ENCODE measurements around the gene NFKBIE. TPM values are rescaled to one million over a fixed set of nuclear protein-coding genes. Genes with fewer than 3 reads are reported as not detected.

Gene NFKBIE
- total and polyA plus RNA-seq, 2 of the 13 experiments (the other 11 are each of a cell fraction or from before 2014, with no cell fraction given): 6.7 to 14.5 TPM

- TF ChIP-seq LBX2 (CRISPR knock-in tag; IDR thresholded peaks at IDR 0.05; ENCODE audit: borderline replicate concordance) (no peak), ZNF644 (CRISPR knock-in tag; IDR thresholded peaks at IDR 0.05; ENCODE audit: low read depth) (no peak), ZHX2 (IDR thresholded peaks at IDR 0.05; ENCODE audit: low read depth) (peak; percentile 83), ZHX2 (CRISPR knock-in tag; IDR thresholded peaks at IDR 0.05; ENCODE audit: borderline replicate concordance) (0 out of 2 replicates have a peak, but pooled peaks have one; percentile 52), ZMYM3 (CRISPR knock-in tag; IDR thresholded peaks at IDR 0.05) (no peak), ZSCAN21 (CRISPR knock-in tag; IDR thresholded peaks at IDR 0.05; ENCODE audit: borderline replicate concordance) (0 out of 2 replicates have a peak, but pooled peaks have one; percentile 46), MLX (CRISPR knock-in tag; IDR thresholded peaks at IDR 0.05) (peak; percentile 18; the same call in 1 of the 2 replicates), ZBTB49 (CRISPR knock-in tag; IDR thresholded peaks at IDR 0.05; ENCODE audit: borderline replicate concordance) (0 out of 2 replicates have a peak, but pooled peaks have one; percentile 66), ZNF564 (CRISPR knock-in tag; IDR thresholded peaks at IDR 0.05) (0 out of 2 replicates have a peak, but pooled peaks have one; percentile 1), CENPT (CRISPR knock-in tag; IDR thresholded peaks at IDR 0.05; ENCODE audit: low read depth) (no peak), ZNF766 (CRISPR knock-in tag; IDR thresholded peaks at IDR 0.05; ENCODE audit: borderline replicate concordance) (peak; percentile 75), ASH2L (IDR thresholded peaks at IDR 0.05; ENCODE audit: insufficient read length, low read depth, low read length) (peak; percentile 83), EEA1 (CRISPR knock-in tag; IDR thresholded peaks at IDR 0.05; ENCODE audit: borderline replicate concordance) (no peak; the same call in 1 of the 2 replicates), ZNF781 (CRISPR knock-in tag; IDR thresholded peaks at IDR 0.05; ENCODE audit: borderline replicate concordance, not compliant biosample characterization) (no peak), ZNF572 (CRISPR knock-in tag; IDR thresholded peaks at IDR 0.05) (0 out of 2 replicates have a peak, but pooled peaks have one; percentile 50), ZSCAN9 (CRISPR knock-in tag; IDR thresholded peaks at IDR 0.05; ENCODE audit: borderline replicate concordance) (0 out of 2 replicates have a peak, but pooled peaks have one; percentile 57), CERS6 (CRISPR knock-in tag; IDR thresholded peaks at IDR 0.05) (no peak)
Measured at GRCh38 chr6:44246663-44247337, 18.6 kb downstream of the NFKBIE start, which contains the start of gene HSP90AB1 (continued).

Data from HepG2 (cell line).